ENCODE results near the gene ANKAR. TPM values are rescaled to one million over a fixed set of nuclear protein-coding genes. Genes with fewer than 3 reads are reported as not detected.

Gene ANKAR
- total RNA-seq, 1 donor from 2014 or later: 10.3 TPM

DNA sequence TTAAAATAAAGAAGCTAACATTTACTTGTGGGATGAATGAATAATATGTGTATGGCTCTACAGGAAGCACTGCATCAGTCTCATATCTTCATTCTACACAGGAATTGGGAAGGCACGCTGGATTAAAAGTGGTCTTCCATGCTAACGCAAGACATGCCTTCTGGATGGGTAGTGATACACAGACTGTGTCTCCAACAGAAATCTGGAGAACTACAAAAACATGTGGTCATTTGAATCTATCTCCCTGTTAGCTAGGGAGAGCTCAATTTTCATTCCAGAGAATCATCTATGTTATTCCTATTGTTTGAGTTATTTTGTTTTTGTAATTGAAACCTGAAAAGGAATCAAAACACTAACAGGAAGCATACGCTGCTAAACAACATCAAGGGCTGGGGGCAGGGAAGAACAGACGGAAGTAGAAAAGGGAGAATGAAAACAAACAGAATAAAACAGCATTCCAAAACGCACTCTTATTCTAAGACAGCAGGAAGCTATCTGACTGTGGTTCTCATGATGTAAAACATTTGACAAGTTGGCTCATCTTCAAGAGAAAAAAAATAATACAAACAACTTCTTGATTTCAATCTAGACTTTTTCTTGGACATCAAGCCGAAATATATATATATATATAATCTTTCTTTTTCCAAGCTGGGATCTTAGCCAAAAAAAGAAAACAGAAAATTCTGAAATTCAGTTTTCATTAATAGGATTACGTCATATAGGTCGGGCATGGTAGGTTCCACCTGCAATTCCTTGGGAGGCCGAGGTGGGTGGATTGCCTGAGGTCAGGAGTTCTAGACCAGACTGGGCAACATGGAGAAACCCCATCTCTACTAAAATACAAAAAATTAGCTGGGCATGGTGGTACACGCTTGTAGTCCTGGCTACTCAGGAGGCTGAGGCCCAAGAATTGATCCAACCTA lies 44.7 kb upstream of the ANKAR start:
- DNase-seq (no peak), ATAC-seq (no peak)
- Histone ChIP-seq H3K4me3 (no peak overlapping the region), H3K9me3 (no peaks in the 10 kb centered on the region), H3K27ac (peak overlapping the region; percentile 7), H3K4me1 (no peaks in the 10 kb centered on the region), H3K27me3 (ENCODE audit: low read depth) (no peaks in the 10 kb centered on the region), H3K36me3 (no peaks in the 10 kb centered on the region)
- TF ChIP-seq, protein P1, sequence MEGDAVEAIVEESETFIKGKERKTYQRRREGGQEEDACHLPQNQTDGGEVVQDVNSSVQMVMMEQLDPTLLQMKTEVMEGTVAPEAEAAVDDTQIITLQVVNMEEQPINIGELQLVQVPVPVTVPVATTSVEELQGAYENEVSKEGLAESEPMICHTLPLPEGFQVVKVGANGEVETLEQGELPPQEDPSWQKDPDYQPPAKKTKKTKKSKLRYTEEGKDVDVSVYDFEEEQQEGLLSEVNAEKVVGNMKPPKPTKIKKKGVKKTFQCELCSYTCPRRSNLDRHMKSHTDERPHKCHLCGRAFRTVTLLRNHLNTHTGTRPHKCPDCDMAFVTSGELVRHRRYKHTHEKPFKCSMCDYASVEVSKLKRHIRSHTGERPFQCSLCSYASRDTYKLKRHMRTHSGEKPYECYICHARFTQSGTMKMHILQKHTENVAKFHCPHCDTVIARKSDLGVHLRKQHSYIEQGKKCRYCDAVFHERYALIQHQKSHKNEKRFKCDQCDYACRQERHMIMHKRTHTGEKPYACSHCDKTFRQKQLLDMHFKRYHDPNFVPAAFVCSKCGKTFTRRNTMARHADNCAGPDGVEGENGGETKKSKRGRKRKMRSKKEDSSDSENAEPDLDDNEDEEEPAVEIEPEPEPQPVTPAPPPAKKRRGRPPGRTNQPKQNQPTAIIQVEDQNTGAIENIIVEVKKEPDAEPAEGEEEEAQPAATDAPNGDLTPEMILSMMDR (IDR thresholded peaks at IDR 0.05): no peak
- intact Hi-C loops (cut with DNase I): no loop called here

DNA sequence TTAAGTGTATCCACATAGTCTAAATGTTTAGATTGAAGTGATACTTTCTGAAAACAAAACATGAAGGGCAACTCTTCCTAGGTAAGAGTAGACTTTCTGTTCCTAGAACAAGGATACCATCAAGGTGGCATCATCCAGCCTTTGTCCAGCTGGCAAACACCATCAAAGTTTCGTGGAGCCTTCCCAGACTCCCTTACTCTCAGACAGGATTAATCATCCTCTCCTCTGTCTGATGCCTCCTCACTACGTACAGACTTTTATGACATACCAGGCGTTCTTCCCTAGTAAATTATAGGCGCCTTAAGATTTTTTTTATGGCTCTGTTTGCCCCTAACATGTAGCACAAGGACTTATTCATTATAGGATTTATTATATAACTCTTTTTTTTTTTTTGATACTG lies 42.6 kb upstream of the ANKAR start:
- TF ChIP-seq, protein P1 (IDR thresholded peaks at IDR 0.05): no peak
- DNase-seq: no peak
- intact Hi-C loops (cut with DNase I): no loop called here
- Histone ChIP-seq H3K27ac (no peak overlapping the region), H3K4me1 (no peaks in the 10 kb centered on the region), H3K36me3 (no peaks in the 10 kb centered on the region), H3K4me3 (no peak overlapping the region), H3K27me3 (ENCODE audit: low read depth) (no peaks in the 10 kb centered on the region), H3K9me3 (no peaks in the 10 kb centered on the region)
- ATAC-seq: no peak

DNA sequence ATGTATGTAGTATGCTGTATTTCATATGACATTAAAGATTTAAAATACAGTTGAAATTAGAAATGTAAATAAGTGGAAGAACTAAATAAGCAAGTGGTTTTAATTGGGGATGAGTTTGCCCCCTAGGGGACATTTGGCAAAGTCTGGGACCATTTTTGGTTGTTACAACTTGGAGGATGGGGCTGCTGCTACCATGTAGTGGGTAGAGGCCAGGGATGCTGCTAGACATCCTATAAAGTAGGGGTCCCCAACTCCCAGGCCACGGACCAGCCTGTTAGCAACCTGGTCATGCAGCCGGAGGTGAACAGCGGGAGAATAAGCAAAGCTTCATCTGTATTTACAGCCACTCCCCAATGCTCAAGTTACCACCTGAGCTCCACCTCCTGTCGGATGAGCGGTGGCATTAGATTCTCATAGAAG lies 41.1 kb upstream of the ANKAR start:
- intact Hi-C loops (cut with DNase I): no loop called here
- DNase-seq: no peak

GRCh38 chr2:189635353-189635752 lies 39.1 kb upstream of the ANKAR start:
- H3K9me3 ChIP-seq: no peaks in the 10 kb centered on the region
- no peak for DNase-seq
- no peaks in the 10 kb centered on the region for H3K36me3 ChIP-seq
- TF ChIP-seq, protein P1 (IDR thresholded peaks at IDR 0.05): no peak
- no peak overlapping the region for H3K4me3 ChIP-seq
- no peak overlapping the region for H3K27ac ChIP-seq
- intact Hi-C loops (cut with DNase I): no loop called here
- no peak for ATAC-seq
- no peaks in the 10 kb centered on the region for H3K27me3 ChIP-seq (ENCODE audit: low read depth)
- H3K4me1 ChIP-seq: no peaks in the 10 kb centered on the region

More for the DNA sequence above, 41.1 kb upstream of the ANKAR start:
- ATAC-seq: peak in 1 of 2 donors; percentile 56
- no peaks in the 10 kb centered on the region for H3K4me1 ChIP-seq
- H3K27ac ChIP-seq: no peak overlapping the region
- H3K27me3 ChIP-seq (ENCODE audit: low read depth): no peaks in the 10 kb centered on the region
- no peaks in the 10 kb centered on the region for H3K9me3 ChIP-seq
- H3K4me3 ChIP-seq: no peak overlapping the region
- TF ChIP-seq, protein P1 (IDR thresholded peaks at IDR 0.05): peak; percentile 51
- no peaks in the 10 kb centered on the region for H3K36me3 ChIP-seq

GRCh38 chr2:189638301-189639006 lies 36.0 kb upstream of the ANKAR start:
- Histone ChIP-seq H3K9me3 (no peaks in the 10 kb centered on the region), H3K27ac (no peak overlapping the region), H3K36me3 (no peaks in the 10 kb centered on the region), H3K4me1 (no peaks in the 10 kb centered on the region), H3K4me3 (no peak overlapping the region), H3K27me3 (ENCODE audit: low read depth) (no peaks in the 10 kb centered on the region)
- TF ChIP-seq, protein P1 (IDR thresholded peaks at IDR 0.05): no peak
- ATAC-seq (peak in 1 of 2 donors; percentile 18), DNase-seq (no peak)
- intact Hi-C loops (cut with DNase I): no loop called here

Measured in lower lobe of right lung (tissue), 2 donors.